ENCODE results near the gene IL1RAPL1.

IL1RAPL1 gene

GRCh38 chrX:28586981-28587551 is at the start of gene IL1RAPL1:
IL1RAPL1 (plus strand) TSS chrX:28587446.
- DNase-seq, result no peak

- DNase-seq, result no peak
Measured at GRCh38 chrX:28542791-28543190, 44.5 kb upstream of the IL1RAPL1 start.

DNA sequence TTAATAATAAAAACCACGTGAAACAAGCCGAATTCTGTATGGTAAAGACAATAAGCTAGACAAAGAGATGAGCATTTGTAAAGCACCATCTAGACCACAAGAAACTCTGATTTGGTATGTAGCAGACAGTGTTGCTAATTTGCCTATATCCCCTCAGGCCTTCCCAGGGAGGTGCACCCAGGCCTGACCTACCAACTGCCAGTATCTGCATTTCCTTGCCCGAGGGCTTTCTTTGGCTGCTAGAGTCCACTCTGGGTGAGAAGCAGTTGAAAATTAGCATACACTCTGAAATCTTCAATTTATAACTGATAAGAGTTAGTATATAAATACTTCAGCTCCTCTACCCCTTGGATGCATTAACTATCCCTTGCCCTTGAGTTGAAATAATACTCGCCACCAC is 37.4 kb upstream of the IL1RAPL1 start:
- DNase-seq, result no peak

DNA sequence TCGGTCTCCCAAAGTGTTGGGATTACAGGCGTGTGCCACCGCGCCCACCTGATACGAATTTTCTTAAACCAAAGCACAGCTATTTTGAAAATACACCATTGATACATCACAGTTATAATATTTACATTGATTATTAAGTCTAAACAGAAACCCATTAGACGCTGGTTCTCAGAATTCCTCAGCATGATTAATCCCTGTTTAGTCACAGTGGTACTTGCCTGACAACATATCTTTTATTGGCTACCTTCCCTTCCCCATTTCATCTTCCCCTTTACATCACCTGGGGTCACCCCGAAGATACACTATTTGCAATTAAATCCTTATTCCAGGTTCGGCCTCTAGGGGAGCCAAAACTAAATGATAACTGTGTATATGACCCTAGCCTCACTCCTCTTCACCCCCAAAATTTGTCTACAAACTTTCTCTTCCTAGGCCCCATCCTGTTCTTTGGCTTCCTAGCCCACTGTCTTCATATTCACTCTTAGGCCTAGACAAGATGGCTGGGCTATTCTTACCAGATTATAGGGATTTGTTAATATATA is 36.8 kb upstream of the IL1RAPL1 start:
- no peak for DNase-seq

GRCh38 chrX:28552322-28552721 is 34.9 kb upstream of the IL1RAPL1 start:
- no peak for DNase-seq

DNA sequence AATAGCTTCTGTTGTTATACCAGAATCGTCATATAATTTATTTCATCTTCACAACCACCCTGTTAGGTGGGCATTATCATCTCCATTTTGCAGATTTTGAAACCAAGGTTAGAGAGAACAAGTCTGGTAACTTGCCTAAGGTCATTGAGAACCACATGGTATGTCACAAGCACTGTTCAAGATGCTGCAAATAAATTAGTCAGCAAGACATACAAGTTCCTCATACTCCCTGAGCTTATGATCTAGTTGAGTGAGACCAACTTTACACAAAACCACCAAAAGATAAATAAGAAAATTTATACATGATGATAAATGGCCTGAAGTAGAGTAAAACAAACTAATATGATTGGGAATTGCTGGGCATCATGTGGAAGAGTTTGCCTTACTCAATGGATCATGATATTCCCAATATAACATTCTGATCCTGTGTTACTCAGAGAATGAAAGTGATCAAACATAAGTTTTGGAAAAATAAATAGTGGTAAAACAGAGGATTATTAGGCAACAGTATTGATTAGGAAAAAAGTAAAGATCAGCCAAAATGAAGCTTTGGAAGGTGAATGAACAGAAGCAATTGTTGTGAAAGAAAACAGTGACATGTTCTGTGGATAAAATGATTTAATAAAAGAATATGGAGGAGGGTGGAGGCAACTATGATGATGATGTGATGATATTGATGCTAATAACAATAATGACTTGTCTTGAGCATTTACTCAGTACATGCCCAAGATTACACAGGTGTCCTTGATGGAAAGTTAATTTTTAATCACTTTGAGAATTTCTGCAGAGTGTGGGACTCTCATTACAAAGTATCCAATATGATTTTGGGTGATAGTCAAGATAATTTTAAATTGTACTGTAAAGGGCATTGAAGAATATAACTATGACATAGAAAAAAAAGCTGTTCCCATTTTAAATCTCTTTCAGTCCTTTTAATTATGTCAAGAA is 34.1 kb upstream of the IL1RAPL1 start:
- DNase-seq, result no peak

- no peak for DNase-seq
Measured at GRCh38 chrX:28576117-28576516, 11.1 kb upstream of the IL1RAPL1 start.

DNA sequence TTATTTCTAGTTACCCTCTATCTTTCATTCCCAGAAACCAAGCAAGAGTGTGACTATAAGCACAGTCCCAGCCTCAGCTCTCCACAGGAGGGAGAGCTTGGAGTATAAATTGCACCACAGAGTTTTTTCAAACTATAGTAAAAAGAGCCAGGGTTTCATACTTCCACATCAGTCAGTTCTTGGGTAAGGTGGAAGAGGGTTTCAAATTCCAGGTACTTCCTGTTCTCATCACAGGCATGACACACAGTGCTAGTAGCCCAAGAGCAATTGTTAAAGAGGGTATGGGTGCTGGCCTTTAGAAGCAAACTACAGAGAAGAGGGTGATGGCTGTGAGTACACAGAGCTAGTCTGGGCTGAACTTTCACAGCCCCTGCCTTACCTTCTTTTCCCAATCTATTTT is 5.7 kb upstream of the IL1RAPL1 start:
- DNase-seq, result no peak

- no peak for DNase-seq
Measured at GRCh38 chrX:28582511-28582910, 4.7 kb upstream of the IL1RAPL1 start.

- DNase-seq, result no peak
Measured at GRCh38 chrX:28584025-28584424, 3.2 kb upstream of the IL1RAPL1 start.

- DNase-seq, result no peak
Measured at GRCh38 chrX:28585767-28586166, 1.5 kb upstream of the IL1RAPL1 start.

DNA sequence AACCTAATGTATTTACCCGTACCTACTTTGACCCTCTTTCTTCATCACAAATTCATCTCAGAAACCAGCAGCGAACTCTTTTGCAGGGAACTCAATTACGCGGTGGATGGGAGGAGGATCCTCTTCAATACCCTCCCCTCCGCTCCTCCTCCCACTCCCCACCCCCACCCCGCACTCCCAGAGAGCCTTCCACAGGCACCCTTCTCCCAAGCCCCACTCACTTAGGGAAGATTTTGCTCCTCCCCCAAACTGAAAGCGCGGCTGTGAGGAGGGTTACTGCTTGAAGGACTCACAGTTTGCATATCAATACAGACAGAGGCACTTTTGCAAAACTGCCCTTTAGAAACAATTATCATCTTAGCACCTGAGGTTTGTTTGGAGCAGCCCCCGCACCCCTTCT is 960 bp upstream of the IL1RAPL1 start:
- DNase-seq, result no peak

- no peak for DNase-seq
Measured at GRCh38 chrX:28589046-28589445, 1.8 kb downstream of the IL1RAPL1 start.

GRCh38 chrX:28590396-28590795 is 3.1 kb downstream of the IL1RAPL1 start:
- DNase-seq, result no peak

DNA sequence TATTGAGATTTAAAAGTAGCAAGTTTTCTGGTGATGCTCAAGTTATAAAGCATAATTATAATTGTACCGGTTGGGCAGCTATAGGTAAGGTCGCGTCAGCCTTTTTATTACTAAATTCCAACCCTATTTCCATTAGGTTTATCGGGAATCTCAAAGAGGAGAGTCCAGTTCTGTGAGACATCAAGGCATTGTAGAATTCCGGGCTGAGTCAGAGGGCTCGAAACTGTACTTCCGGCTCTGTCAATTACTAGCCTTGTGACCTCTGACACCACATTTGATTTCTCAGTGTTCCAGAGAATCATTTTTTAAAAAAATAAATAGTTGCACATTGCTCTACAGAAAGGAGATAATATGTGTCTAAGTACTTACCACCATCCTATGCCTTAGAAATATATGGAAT is 4.3 kb downstream of the IL1RAPL1 start:
- DNase-seq, result no peak

GRCh38 chrX:28595346-28595745 is 8.1 kb downstream of the IL1RAPL1 start:
- no peak for DNase-seq

- no peak for DNase-seq
Measured at GRCh38 chrX:28599957-28600356, 12.7 kb downstream of the IL1RAPL1 start.

GRCh38 chrX:28609003-28609402 is 21.8 kb downstream of the IL1RAPL1 start:
- DNase-seq, result no peak

DNA sequence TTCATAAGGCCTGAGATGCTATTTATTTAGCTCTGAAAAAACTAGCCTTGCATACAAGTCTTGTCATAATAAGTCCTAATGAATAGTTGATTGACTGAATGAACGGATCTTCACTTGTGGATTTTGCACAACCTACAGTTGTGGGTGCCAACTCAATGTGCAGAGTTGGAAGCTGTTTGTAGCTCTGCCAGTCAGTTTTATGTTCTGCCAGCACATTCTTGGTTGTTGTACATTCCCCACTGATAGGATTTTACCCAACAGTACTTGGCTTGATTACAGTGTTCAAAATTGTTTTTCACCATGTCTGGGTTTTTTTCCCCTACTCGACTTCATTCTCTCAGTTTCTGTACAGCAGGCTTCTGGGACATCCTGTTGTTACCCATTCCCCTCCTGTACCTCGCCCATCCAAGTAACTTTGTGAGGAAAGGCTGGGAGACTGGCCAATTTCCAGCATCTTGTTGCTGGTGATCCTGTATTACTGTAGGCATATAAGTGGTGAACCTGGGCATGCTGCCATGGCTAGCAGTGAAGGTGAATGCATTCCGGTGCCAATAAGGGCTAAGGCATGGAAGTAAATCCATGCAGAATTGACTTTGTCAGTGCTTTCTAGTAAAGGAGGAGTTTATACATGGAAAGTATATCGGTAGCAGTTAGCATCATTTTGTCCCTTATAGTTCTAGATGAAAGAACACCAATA is 22.8 kb downstream of the IL1RAPL1 start:
- DNase-seq, result no peak

- DNase-seq, result no peak
Measured at GRCh38 chrX:28610746-28611145, 23.5 kb downstream of the IL1RAPL1 start.

- no peak for DNase-seq
Measured at GRCh38 chrX:28613558-28613957, 26.3 kb downstream of the IL1RAPL1 start.

GRCh38 chrX:28625223-28625622 is 38.0 kb downstream of the IL1RAPL1 start:
- no peak for DNase-seq

- no peak for DNase-seq
Measured at GRCh38 chrX:28626515-28626914, 39.3 kb downstream of the IL1RAPL1 start.

- no peak for DNase-seq
Measured at GRCh38 chrX:28628120-28628519, 40.9 kb downstream of the IL1RAPL1 start.
